GM12891 (cell line): ENCODE results near the gene TPPP2.
"Not testable (repeated sequence)": the region's sequence is repeated elsewhere in the genome, so short reads cannot be mapped to it uniquely, and the experiment has no call there.

ENCODE experiments used
- DNase-seq: peaks from one replicate; pipeline ENCODE4 v3.0.0; 2011; ENCODE audit warnings: low spot score; ENCODE audit not compliant: insufficient read length
- FAIRE-seq: peaks from 2 replicates; lab custom pipeline; 2011; peaks lifted over from hg19 to GRCh38; lab: Jason Lieb, UNC
- PAX5 ChIP-seq: IDR thresholded peaks from 2 replicates; pipeline ENCODE4 v1.6.1; 2011; ENCODE audit warnings: low read length, moderate library complexity, mild to moderate bottlenecking; ENCODE audit not compliant: insufficient read depth, severe bottlenecking
- POLR2A ChIP-seq: IDR thresholded peaks from 2 replicates; pipeline ENCODE4 v1.6.1; 2011; ENCODE audit warnings: low read depth, low read length, control low read depth
- POLR2AphosphoS5 ChIP-seq: IDR thresholded peaks from 2 replicates; pipeline ENCODE4 v1.6.1; 2011; ENCODE audit warnings: low read depth, low read length, control low read depth
- POU2F2 ChIP-seq: IDR thresholded peaks from 2 replicates; pipeline ENCODE4 v1.6.1; 2011; ENCODE audit warnings: low read depth, mild to moderate bottlenecking, control low read depth, low read length, moderate library complexity
- SPI1 ChIP-seq: IDR thresholded peaks from 2 replicates; pipeline ENCODE4 v1.6.1; 2011; ENCODE audit warnings: low read depth, low read length, control low read depth
- TAF1 ChIP-seq: IDR thresholded peaks from 2 replicates; pipeline ENCODE4 v1.6.1; 2011; ENCODE audit warnings: low read depth, low read length, control low read depth

Gene TPPP2

DNA sequence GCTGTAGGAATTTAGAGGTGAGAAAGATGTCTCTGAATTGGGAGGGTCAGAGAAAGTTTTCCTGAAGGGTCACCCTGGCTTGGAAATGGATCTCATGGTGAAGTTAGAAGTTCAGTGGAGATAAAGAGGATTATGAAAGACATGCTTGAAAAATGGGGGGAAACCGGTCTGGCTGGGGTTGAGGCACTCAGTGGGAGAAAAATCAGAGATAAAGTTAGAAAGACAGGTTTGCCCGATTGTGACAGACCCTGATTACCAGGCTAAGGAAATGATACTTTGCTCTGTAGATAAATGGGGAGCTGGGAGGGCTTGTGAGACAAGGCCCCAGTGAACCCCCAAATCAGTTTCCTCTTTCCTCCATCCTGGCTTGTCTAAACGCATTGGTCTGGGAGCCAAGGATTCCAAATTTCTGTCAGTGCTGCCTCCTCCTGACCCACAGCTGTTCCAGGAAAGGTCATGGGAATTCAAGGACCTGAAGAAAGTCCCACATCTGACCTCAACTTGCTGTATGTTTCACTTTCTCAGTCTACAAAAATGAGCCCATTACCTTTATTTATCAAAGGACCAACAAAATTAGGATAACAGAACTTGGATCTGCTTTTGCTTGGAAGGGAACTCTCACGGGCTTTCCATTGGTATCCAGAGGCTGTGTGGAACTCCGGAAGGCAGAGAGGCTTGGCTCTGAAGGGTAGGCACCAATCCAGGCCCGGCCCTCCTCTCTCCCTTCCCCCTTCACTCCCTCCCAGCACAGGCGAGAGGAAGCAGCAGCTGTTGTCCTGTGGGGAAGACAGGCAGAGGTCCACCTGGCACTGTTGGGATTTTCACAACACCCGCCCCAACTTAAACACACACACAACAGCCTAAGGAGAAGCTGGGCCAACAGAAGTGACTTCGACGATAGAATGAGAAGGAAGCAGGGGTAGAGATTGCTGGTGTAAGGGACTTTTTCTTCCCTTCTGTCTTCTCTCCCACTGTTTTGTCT is 8.7 kb downstream of the TPPP2 start:
- TF ChIP-seq TAF1: no peak
- no peak for TF ChIP-seq POLR2AphosphoS5
- TF ChIP-seq POU2F2: no peak
- TF ChIP-seq PAX5: no peak
- TF ChIP-seq POLR2A: no peak
- no peak for TF ChIP-seq SPI1
- DNase-seq: no peak
- FAIRE-seq: no peak

DNA sequence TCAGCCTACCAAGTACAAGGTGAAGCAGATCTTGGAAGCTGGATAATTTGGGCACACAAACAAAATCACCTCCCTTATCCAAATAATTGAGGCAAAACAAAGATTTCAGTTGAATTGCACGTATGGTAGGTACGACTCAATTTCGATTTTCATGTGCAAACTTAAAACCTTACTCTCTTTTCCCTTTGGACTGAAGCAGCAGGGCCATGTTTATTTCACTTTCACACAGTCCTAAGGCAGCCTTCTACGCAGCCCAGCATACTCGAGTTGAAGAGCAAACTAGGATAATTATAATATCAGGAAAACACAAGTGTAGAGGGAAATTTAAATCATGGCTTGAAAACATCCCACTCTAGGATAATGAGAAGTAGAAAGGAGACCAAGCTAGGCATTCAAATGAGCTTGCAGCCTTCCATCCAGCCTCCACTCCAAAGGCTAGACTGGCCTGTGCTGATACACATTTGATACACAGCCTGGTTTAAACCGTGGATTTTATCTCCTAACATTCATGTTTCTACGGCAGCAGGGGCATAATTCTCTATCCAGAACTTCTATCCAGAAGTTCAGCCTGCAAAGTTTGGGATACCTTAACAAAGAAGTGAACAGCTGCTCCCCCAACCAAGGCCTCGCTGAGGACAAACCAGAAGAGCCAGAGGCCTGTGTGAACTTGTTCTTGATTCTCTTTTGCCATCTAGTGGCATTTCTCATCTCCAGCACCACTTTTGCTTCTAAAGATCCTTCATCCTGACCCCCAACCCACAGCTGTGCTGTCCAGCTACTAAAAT is 9.8 kb downstream of the TPPP2 start:
- TF ChIP-seq POLR2AphosphoS5 (no peak), PAX5 (no peak), SPI1 (no peak), POU2F2 (no peak), TAF1 (no peak), POLR2A (no peak)
- DNase-seq: peak; percentile 34
- no peak for FAIRE-seq

DNA sequence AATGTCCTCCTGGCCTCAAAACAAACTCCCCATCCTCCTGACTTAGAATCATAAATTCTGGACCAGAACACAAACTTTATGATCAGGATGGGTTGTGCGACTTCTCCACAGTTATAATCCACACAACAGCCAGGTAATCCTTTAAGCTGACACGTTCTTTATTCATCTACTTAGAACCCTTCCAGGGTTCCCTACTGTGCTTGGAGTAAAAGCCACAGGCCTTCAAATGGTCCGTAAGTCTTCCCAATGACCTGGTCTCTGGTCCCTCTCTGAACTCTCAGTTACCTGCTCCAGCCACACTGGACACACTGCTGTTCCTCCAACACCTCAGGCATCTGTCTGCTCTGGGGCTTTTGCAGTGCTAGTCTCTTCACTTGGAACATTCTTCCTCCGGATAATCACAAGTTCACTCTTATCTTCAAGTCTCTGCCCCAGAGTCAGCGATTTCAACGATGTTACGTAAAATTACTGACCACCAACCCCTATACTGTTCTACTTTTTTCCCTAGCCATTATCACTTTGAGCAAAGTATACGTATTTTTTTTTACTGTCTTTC is 10.4 kb downstream of the TPPP2 start:
- FAIRE-seq (no peak), DNase-seq (no peak)
- TF ChIP-seq POLR2A (no peak), POU2F2 (no peak), TAF1 (no peak), PAX5 (no peak), POLR2AphosphoS5 (no peak), SPI1 (no peak)

DNA sequence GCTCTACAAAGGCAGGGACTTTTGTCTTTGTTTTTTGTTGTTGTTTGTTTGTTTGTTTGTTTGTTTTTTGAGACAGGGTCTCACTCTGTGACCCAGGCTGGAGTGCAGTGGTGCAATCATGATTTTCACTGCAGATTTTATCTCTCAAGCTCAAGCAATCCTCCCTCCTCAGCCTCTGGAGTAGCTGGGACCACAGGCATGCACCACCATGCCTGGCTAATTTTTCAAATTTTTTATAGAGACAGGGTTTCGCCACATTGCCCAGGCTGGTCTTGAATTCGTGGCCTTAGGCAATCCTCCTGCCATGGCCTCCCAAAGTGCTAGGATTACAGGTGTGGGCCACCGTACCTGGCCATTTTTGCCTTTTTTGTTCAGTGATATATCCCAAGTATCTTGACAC is 10.9 kb downstream of the TPPP2 start:
- DNase-seq, FAIRE-seq: not testable (repeated sequence)

DNA sequence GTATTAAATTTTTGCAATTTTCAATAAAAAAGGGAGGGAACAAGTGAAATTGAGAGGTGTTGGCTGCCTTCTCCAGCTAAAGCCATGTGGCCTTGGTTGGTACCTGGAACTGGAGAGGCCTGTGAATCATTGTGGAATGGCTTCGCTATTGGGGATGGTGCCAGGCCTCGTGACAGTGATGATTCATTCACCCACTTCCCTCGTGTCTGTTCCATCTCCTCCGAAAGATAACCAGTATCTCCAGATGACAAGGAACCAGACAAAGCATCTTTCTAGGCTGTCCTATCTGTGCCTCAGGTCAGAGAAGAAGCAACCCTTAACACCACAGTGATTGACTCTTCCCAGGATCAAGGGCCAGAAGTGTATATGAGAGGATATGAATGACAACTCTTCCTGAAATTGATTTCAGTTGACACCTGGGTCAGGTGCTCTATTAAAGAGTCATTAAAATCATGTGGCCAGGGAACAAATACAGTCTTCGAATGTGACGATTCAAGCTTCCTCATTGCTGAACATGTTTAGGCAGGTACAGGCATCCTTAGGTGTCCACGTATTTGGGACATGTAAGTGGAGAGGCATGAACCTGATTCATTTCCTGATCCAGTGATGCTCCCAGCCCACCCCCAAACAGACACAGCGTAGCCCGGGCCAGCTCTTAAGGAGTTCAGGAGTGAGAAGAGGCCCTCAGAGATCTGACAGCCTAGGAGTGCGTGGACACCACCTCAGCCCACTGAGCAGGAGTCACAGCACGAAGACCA is 11.8 kb downstream of the TPPP2 start, which contains the start of gene RNASE7:
TSS of gene RNASE7 (plus strand) at position 687 of the 758 bp plus-strand sequence. CDS start 631 bp downstream, outside the sequence.
- DNase-seq (no peak), FAIRE-seq (no peak)
- TF ChIP-seq POLR2AphosphoS5: no peak
- TF ChIP-seq PAX5: no peak
- TF ChIP-seq POU2F2: no peak
- no peak for TF ChIP-seq SPI1
- no peak for TF ChIP-seq TAF1
- TF ChIP-seq POLR2A: no peak

DNA sequence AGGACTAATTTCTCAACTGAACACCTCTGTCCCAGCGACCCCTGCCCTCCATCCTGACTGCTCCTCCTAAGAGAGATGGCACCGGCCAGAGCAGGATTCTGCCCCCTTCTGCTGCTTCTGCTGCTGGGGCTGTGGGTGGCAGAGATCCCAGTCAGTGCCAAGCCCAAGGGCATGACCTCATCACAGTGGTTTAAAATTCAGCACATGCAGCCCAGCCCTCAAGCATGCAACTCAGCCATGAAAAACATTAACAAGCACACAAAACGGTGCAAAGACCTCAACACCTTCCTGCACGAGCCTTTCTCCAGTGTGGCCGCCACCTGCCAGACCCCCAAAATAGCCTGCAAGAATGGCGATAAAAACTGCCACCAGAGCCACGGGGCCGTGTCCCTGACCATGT is 12.9 kb downstream of the TPPP2 start:
- FAIRE-seq (no peak), DNase-seq (no peak)
- TF ChIP-seq SPI1: no peak

DNA sequence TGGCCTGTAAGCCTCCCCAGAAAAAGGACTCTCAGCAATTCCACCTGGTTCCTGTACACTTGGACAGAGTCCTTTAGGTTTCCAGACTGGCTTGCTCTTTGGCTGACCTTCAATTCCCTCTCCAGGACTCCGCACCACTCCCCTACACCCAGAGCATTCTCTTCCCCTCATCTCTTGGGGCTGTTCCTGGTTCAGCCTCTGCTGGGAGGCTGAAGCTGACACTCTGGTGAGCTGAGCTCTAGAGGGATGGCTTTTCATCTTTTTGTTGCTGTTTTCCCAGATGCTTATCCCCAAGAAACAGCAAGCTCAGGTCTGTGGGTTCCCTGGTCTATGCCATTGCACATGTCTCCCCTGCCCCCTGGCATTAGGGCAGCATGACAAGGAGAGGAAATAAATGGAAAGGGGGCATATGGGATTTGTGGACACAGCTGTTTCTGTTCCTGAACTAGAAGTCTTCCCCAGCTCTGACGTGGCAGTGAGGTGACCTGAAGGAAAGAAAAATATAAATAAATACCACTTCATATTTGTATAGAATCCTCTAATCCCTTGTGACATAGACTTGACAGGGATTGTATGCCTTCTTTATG is 13.5 kb downstream of the TPPP2 start:
- TF ChIP-seq TAF1 (no peak), POU2F2 (no peak), SPI1 (no peak), PAX5 (no peak), POLR2A (no peak), POLR2AphosphoS5 (no peak)
- DNase-seq (no peak), FAIRE-seq (no peak)

DNA sequence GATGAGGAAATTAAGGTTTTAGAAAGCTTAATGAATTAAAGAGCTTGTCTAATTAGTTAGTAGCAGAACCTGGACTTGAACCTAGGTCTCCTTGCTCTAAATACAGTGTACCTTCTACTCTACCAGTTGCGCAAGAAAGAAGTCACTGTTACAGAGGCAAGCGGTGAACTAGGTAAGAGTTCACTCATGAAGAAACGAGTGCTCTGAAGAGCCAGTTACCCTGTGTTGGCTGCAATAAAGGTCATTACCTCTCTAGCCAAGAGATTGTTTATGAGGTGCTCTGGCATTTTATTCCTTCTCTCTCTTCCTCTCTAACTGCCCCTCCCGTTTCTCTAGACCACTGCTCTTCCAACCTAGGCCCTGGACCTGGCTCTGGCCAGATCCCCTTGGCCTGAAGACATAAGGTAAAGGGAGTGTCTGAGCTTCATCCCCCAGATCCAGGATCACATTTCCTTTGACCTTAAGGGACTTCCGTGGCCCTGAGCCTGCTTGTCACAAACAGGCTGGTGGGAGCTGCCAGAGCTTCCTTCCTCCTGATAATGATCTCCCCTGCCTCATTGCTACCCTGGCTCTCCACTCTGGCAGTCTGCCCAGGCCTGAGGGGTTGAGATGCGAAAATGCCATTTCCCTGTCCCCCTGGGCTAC is 14.1 kb downstream of the TPPP2 start:
- TF ChIP-seq POU2F2: no peak
- no peak for TF ChIP-seq SPI1
- TF ChIP-seq POLR2A: no peak
- no peak for TF ChIP-seq POLR2AphosphoS5
- TF ChIP-seq TAF1: no peak
- no peak for TF ChIP-seq PAX5
- DNase-seq: no peak
- no peak for FAIRE-seq
